Stimulated activated CD4-positive, alpha-beta T cell treated with anti-CD3 and anti-CD28 coated beads, Interleukin-2, amount 100 ng/mL, for 48 hours (primary cell): ENCODE data around the gene RRP1B.
A peak's percentile ranks its signal among the peaks of the same experiment; 100 is the strongest.

Experiments used
- DNase-seq, 2 donors: peaks; one replicate each; pipeline ENCODE4 v3.0.0-alpha.2; 2020

The RRP1B gene

GRCh38 chr21:43727519-43728153, 68.3 kb downstream of the RRP1B start:
- no peak for DNase-seq

- no peak for DNase-seq
Observed at GRCh38 chr21:43728154-43728466, 68.8 kb downstream of the RRP1B start.

- peak; percentile 73 to 76 for DNase-seq
Observed at GRCh38 chr21:43728467-43729390, 69.4 kb downstream of the RRP1B start.

GRCh38 chr21:43731476-43731875, 72.1 kb downstream of the RRP1B start:
- no peak for DNase-seq

GRCh38 chr21:43731891-43732711, 72.7 kb downstream of the RRP1B start:
- no peak for DNase-seq

GRCh38 chr21:43733060-43733459, 73.7 kb downstream of the RRP1B start:
- no peak for DNase-seq

- DNase-seq = no peak
Observed at GRCh38 chr21:43733529-43734071, 74.2 kb downstream of the RRP1B start.

GRCh38 chr21:43734131-43734927, 75.0 kb downstream of the RRP1B start:
- DNase-seq = no peak

GRCh38 chr21:43734928-43735229, 75.5 kb downstream of the RRP1B start:
- DNase-seq = no peak

- no peak for DNase-seq
Observed at GRCh38 chr21:43735236-43736091, 76.1 kb downstream of the RRP1B start.

- DNase-seq = no peak
Observed at GRCh38 chr21:43736224-43736883, 77.0 kb downstream of the RRP1B start.

- no peak for DNase-seq
Observed at GRCh38 chr21:43737158-43737950, 78.0 kb downstream of the RRP1B start.

- no peak for DNase-seq
Observed at GRCh38 chr21:43739621-43740435, 80.5 kb downstream of the RRP1B start.

GRCh38 chr21:43740497-43741156, 81.3 kb downstream of the RRP1B start:
- no peak for DNase-seq

- no peak for DNase-seq
Observed at GRCh38 chr21:43741423-43742096, 82.2 kb downstream of the RRP1B start.

GRCh38 chr21:43743947-43744346, 84.6 kb downstream of the RRP1B start:
- DNase-seq = no peak

GRCh38 chr21:43744725-43745124, 85.4 kb downstream of the RRP1B start:
- DNase-seq = no peak
